ENCODE data around the gene ETDA.
A peak's percentile ranks its signal among the peaks of the same experiment; 100 is the strongest.
"Not testable (repeated sequence)": the region's sequence is repeated elsewhere in the genome, so short reads cannot be mapped to it uniquely, and the experiment has no call there.

Gene ETDA

DNA sequence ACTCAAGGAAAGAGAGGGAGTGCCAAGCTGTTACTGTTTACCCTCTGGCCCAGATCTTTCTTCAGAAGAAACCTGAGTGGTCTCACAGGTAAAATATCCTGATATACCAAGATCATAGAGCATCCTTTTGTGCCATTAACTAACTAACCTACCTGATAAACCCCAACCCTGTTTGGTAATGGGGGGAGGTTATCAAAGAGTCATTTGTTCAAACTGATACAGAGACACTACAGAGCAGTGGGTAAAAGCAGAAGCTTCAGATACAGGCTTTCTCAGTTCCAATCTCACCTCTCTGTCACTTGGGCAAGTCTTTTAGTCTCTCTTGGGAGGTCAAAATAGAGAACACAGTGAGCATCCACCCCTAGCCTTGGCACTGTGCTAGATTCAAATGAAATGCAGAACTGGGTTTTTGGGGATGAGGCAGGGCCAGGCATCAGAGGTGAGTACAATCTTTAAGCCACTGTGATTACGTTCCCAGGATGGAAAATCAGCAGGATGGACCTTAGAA lies at the start of gene ETDA:
ETDA (plus strand) TSS at position 51 of the 508 bp plus-strand sequence. CDS start 1,216 bp downstream, outside the sequence.
- not testable (repeated sequence) for DNase-seq

DNA sequence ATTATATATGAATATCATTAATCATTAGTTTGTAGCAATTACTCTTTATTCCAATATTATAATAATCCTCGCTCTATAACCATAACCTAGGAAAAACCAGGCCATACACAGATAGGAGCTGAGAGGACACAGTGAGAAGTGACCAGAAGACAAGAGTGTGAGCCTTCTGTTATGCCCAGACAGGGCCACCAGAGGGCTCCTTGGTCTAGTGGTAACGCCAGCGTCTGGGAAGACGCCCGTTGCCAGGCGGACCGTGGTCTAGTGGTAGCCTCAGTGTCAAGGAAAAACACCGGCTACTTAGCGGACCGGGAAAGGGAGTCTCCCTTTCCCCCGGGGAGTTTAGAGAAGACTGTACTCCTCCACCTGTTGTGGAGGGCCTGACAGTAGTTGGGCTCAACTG lies 45.4 kb upstream of the ETDA start:
- DNase-seq: peak; percentile 35

DNA sequence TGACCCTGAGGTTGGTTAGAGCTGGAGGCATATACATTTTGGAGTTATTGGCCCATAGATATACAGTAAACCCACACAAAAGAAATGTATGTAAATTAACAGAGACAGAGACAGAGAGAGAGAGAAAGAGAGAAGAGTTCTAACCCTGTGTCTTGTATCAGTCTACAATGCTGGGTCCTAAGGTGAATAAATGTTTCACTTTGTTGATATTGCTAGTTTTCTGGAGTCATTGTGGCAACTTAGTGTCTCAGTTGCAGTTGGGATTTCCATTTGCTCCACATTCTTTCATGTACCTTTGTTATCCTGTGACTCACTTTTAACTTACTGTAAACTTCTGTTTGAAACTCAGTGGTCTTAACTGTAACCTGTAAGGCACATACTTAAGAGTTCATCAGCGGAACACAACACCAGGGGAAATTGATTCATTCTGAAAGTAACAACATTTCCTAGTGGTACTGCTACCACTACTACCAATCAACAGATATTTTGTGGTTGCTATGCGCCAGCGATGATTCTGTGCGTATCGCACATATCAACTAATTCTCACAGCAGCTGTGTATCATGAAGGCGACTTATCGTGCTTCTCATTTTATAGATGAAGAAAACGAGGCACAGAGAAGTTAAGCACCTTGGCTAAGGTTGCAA lies 38.5 kb upstream of the ETDA start:
- peak; percentile 6 for DNase-seq

DNA sequence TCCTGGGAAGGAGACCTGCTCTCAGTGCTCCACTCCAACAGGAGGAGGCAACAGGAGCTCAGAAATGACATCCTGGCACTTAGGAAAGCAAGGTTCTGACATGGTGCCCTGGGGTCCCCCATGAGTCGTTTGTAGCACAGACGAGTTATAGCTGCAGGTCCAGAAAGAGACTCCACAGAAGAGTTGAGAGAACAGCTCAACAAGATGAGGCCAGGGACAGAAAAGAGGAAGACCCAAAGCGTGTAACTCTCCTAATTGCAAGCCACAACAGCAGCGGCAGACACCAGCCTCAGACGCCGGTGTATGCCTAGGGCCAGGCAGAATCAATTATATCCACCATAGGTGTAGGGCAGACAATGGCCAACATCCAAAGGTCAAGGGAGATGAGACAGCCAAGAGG lies 5.9 kb upstream of the ETDA start:
- DNase-seq: not testable (repeated sequence)

DNA sequence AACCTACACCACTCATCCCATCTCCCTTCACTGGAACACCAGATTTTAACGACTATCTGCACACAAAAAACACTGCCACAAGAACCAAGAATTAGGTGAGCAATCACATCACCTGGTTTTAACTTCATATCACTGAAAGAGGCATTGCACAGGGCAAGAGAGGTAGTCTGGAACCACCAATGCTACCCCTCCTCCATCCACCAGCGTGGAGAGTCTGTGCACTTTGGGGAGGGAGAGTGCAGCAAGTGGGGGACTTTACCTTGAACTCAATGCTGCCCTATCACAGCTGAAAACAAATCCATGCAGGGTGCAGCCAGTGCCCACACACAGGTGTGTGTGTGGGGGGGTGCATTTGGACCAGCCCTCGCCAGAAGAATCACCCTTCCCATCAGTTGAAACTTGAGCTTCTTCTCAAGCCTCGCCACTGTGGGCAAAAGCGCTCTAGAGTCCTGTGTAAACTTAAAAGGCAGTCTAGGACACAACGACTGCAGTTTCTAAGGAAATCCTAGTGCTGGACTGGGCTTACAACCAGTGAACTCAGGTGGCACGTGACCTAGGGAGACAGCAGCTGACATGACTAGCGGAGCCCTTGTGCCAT lies 4.3 kb downstream of the ETDA start:
- not testable (repeated sequence) for DNase-seq

DNA sequence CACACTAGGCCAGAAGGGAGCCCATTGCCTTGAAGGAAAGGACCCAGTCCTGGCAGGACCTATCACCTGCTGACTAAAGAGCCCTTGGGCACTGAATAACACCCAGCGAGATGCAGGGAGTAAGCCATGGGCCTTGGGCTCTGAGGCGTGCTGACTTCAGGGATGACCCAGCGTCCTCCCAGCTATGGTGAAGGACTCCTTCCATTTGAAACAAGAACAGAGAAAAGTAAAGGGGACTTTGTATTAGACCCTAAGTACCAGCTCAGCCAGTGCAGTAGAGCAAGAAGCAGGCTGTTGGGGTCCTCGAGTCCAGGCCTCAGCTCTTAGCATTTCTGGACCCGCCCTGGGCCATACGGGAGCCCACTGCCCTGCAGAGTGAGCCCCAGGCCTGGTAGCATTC lies 5.1 kb downstream of the ETDA start:
- no peak for DNase-seq

DNA sequence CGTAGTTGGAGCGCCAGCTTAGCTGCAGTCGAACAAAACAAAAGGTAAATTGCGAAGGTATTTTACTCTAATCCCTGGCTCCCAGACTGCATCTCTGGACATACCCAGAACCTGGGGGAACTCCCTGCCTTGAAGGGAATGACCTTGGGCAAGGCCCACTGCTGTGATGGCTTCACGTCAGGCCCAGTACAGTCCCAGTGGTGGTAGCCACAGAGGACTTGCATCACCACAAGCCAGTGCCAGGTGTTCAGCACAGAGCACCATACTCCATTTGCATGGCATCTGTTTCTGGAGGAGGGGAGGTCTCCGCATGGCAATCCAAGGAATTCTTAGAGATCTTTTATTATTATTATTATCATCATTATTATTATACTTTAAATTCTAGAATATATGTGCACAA lies 5.6 kb downstream of the ETDA start:
- DNase-seq: no peak

DNA sequence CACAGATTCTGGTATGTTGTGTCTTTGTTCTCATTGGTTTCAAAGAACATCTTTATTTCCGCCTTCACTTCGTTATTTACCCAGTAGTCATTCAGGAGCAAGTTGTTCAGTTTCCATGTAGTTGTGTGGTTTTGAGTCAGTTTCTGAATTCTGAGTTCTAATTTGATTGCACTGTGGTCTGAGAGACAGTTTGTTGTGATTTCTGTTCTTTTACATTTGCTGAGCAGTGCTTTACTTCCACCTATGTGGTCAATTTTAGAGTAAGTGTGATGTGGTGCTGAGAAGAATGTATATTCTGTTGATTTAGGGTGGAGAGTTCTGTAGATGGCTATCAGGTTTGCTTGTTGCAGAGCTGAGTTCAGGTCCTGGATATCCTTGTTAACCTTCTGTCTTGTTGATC lies 9.1 kb downstream of the ETDA start:
- DNase-seq: not testable (repeated sequence)

DNA sequence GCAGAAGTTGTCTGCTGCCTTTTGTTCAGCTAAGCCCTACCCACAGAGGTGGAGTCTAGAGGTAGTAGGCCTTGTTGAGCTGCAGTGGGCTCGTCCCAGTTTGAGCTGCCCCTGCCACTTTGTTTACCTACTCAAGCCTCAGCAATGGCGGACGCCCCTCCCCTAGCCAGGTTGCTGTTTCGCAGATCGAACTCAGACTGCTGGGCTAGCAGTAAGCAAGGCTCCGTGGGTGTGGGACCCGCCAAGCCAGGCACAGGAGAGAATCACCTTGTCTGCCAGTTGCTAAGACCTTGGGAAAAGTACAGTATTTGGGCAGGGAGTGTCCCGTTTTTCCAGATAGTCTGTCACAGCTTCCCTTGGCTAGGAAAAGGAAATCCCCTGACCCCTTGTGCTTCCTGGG lies 11.5 kb downstream of the ETDA start:
- DNase-seq: not testable (repeated sequence)

DNA sequence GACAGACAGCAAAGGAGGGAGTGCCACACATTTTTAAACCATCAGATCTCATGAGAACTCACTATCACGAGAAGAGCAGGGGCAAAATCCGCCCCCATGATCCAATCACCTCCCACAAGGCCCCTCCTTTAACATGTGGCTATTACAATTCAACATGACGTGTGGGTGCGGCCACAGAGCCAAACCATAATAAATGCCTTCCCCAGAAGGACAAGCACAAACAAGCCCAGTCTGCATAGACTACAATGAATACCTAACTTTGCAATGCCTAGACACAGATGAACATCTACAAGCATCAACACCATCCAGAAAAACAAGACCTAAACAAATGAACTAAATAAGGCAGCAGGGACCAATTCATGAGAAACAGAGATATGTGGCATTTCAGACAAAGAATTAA lies 12.3 kb downstream of the ETDA start:
- DNase-seq: no peak

DNA sequence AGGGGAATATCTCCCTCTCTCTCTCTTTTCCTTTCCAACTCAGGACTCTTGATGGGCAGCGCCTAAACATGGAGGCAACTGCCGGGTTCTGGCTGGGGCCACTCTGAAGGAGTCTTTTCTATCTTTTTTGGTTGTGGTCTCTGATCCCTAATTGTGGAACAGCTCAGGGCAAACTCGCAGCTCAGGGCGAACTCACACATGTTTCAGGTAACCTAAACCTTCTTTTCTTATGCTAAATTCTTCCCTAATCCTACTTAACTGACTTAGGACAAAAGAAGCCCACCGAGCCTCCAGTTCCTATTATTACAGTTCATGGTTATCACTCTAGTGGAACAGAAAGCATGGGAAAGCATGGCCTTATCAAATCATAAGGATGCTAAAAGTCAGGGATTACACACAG lies 21.3 kb downstream of the ETDA start:
- no peak for DNase-seq

DNA sequence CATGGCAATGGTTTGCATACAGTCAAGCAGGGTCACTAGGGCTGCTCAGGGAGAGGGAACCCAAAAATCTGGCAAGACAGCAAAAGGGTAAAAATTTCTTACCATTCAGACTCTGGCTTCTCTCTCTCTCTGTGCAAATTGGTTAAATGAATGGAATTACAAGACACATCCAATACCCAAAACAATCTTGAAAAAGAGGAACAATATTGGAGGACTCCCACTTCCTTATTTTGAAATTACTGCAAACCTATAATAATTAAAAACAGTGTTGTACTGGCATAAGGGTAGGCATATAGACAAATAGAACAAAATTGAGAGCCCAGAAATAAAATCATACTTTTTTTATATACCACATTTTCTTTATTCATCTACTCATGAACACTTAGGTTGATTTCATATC lies 24.1 kb downstream of the ETDA start:
- DNase-seq: no peak

DNA sequence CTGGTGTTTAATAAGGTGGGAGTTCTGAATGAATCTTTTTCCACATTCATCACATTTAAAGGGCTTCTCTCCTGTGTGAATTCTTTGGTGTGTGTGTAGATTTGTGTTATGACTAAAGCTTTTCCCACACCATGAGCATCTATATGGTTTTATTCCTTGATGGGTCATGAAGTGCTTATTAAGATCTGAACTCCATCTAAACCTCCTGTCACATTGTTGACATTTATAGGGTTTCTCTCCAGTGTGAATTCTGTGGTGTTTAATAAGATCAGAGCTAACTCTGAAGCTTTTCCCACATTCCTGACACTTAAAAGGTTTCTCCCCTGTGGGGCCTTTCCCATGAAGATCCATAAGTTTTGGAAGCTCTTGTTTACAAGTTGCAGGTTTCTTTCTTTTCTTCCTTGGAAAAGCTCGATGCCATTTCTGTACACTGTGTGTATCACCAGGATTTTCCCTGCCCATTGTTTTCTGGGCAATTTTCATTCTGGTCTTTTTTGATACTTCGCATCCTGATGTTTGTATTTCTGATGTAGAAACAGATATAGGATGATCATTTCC lies 35.5 kb downstream of the ETDA start:
- DNase-seq: no peak

DNA sequence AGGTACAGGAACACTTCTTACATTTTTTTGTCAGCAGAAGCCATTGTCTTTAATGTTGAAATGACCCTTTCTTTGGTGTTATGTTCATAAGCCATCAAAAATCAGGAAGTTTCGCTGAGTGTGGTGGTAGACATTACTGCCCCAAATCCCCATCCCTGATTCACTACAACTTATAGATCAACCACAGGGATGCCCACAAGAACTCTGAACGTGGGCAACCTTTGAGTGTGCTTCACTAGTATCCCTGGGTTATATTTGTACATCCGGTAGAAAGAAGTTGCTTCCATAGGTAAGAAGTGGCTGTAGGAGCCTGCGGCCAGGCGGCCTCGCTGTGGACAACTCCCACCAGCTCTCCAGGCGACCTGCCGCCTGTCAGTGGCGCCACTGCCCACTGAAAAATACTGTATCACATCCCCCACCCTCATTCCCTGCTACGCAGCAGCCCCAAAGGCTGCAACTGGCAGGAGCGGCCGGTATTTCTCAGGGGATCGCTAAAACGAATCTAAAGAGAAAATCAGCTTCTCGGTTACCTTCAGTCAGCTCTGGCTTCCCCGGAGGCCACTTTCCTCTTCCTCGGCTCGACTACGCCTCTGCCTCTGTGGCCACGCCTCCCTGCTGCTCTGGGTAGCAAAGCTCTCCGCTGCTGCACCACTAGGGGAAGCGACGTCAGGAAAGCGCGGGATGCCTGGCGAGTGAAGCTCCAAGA lies 43.5 kb downstream of the ETDA start:
- peak; percentile 58 for DNase-seq

DNA sequence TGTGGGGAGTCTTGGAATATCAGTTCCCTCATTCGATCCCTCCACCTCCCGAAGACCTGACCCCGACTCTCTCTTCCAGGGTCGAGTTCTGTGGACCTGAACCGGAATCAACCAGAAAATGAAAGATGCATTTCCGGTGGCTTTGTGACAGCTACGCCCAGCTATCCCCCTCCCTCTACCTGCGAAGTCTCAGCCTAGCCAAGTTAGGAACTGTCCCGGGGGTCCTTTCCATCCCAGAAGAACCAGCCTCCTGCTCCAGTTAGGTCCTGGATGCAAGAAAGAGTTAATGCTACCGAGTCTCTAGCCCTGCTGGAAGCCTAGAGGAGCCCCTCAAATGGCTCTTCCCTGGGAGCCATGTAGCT lies 44.1 kb downstream of the ETDA start:
- DNase-seq: no peak

DNA sequence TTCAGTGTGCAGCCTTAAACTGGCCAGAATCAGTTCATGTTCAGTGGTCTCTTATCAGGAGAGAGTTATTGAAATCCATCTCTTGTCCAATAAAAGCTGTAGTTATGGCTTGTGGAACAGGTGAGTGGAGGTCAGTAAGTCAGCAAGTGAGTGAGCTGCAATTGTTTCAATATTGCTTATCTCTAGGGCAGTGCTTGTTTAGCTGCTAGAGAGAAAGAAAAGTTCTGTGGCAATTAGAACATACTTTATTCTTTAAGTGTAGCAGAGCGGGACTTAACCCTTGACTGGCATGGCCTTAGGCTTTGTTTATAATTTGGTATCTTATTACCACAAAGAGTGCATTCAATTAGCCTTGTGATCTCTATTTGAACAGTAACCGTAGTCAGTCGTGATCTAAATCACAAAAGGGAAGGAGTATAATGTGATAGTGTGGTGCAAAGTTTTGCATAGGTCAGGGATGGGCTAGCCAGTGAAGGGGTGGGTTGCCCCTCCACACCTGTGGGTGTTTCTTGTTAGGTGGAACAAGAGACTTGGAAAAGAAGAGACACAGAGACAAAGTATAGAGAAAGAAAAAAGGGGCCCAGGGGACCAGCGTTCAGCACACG lies 50.5 kb downstream of the ETDA start:
- no peak for DNase-seq
